Measurements from ENCODE around the gene DOCK1.

The DOCK1 gene

DNA sequence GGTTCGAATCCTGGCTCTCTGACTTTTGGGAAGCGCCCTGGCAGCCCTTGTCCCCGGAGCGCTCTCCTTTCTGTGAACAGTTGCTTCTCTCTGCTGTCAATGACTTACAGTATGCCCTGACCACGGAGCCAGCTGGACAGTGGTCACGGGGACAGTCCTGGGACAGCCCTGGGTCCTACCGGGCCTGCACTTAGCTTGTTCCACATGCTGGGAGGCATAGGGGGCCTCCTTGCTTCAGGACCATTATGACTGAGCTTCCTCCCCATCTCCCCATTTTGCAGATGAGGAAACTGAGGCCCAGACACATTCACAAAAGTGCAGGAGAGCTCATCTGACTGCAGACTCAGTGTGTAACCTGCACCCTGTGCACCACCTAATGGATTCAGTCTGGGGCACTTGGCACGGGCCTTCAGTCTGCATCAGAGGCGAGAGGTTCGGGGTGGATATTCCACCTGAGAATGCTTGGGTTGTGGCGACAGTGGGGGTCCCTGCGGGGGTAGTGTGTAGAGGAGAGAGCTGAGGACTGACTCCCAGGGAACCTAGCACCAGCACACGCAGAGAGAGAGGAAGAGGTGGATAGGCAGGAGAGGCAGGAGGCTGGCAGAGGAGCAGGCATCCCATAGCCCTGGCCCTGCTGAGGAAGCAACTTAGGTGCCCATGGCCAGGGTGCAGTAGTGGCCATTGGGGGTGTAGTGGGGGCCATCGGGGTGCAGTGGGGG lies 1.6 kb downstream of the DOCK1 start:
- no peak overlapping the region for H3K4me3 ChIP-seq (ENCODE audit: low read depth, low read length)

DNA sequence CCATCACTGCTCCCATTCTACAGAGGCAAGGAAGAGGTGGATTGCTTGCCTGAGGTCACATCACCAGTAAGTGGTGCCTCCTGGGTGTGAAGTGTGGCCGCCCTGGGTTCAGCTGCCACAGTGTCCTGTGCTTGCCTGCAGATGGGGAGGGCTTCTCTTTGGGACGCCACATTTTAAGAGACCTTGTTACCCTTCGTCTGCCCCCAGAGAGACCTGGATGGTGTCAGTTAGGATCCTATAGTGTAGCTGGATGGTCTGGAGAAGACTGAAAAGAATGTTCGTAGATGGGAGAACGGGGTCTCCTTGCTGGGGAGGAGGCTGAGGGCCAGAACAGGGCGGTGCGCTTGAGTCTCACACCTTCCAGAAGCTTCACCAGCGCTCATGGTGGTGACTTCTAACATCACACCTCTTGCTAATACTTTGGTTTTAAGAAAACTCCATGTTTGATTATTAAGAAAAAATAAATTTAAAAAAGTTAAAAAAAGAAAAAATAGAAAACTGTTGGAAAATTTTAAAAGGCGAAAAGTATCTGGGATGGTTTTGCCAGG lies 2.3 kb downstream of the DOCK1 start:
- no peak overlapping the region for H3K4me3 ChIP-seq (ENCODE audit: low read depth, low read length)
- TF ChIP-seq, protein P1, sequence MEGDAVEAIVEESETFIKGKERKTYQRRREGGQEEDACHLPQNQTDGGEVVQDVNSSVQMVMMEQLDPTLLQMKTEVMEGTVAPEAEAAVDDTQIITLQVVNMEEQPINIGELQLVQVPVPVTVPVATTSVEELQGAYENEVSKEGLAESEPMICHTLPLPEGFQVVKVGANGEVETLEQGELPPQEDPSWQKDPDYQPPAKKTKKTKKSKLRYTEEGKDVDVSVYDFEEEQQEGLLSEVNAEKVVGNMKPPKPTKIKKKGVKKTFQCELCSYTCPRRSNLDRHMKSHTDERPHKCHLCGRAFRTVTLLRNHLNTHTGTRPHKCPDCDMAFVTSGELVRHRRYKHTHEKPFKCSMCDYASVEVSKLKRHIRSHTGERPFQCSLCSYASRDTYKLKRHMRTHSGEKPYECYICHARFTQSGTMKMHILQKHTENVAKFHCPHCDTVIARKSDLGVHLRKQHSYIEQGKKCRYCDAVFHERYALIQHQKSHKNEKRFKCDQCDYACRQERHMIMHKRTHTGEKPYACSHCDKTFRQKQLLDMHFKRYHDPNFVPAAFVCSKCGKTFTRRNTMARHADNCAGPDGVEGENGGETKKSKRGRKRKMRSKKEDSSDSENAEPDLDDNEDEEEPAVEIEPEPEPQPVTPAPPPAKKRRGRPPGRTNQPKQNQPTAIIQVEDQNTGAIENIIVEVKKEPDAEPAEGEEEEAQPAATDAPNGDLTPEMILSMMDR (IDR thresholded peaks at IDR 0.05; ENCODE audit: low read depth, low read length): no peak
- TF ChIP-seq, protein P2, sequence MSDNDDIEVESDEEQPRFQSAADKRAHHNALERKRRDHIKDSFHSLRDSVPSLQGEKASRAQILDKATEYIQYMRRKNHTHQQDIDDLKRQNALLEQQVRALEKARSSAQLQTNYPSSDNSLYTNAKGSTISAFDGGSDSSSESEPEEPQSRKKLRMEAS (IDR thresholded peaks at IDR 0.05; ENCODE audit: low read depth, low read length): no peak
- TF ChIP-seq POLR2A (IDR thresholded peaks at IDR 0.05; ENCODE audit: extremely low read depth, insufficient read length) (no peak), MYC (IDR thresholded peaks at IDR 0.05; ENCODE audit: low read depth, low read length) (no peak)
- DNase-seq (ENCODE audit: low read depth): no peak

More for the DNA sequence above, 1.6 kb downstream of the DOCK1 start:
- TF ChIP-seq POLR2A (IDR thresholded peaks at IDR 0.05; ENCODE audit: extremely low read depth, insufficient read length) (no peak), MYC (IDR thresholded peaks at IDR 0.05; ENCODE audit: low read depth, low read length) (no peak)
- TF ChIP-seq, protein P2 (IDR thresholded peaks at IDR 0.05; ENCODE audit: low read depth, low read length): no peak
- TF ChIP-seq, protein P1 (IDR thresholded peaks at IDR 0.05; ENCODE audit: low read depth, low read length): no peak
- DNase-seq (ENCODE audit: low read depth): no peak

DNA sequence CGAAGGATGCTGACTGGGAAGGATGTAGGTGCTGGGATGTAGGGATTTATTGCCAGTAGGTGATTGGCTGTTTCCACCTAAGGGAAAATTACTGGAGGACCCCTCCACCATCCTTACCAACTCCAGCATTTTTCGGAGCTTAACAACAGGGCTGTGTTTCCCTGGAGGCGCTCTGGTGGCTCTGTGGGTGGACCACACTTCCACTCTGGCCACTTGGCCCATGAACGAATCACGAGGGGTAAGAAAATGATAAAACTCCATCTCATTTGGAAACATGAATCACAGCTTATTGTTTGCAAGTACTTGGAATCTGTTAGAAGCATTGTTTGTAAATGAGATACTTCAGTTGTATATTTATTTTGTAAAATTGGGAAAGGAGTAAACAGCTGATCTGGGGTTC lies 3.0 kb downstream of the DOCK1 start:
- H3K4me3 ChIP-seq (ENCODE audit: low read depth, low read length): no peak overlapping the region
- TF ChIP-seq POLR2A (IDR thresholded peaks at IDR 0.05; ENCODE audit: extremely low read depth, insufficient read length) (no peak), MYC (IDR thresholded peaks at IDR 0.05; ENCODE audit: low read depth, low read length) (no peak)
- TF ChIP-seq, protein P2 (IDR thresholded peaks at IDR 0.05; ENCODE audit: low read depth, low read length): no peak
- TF ChIP-seq, protein P1 (IDR thresholded peaks at IDR 0.05; ENCODE audit: low read depth, low read length): no peak
- DNase-seq (ENCODE audit: low read depth): no peak

GRCh38 chr10:126908729-126909128 lies 3.5 kb downstream of the DOCK1 start:
- TF ChIP-seq MYC (IDR thresholded peaks at IDR 0.05; ENCODE audit: low read depth, low read length) (no peak), POLR2A (IDR thresholded peaks at IDR 0.05; ENCODE audit: extremely low read depth, insufficient read length) (no peak)
- TF ChIP-seq, protein P2 (IDR thresholded peaks at IDR 0.05; ENCODE audit: low read depth, low read length): no peak
- TF ChIP-seq, protein P1 (IDR thresholded peaks at IDR 0.05; ENCODE audit: low read depth, low read length): no peak
- no peak overlapping the region for H3K4me3 ChIP-seq (ENCODE audit: low read depth, low read length)
- DNase-seq (ENCODE audit: low read depth): no peak

DNA sequence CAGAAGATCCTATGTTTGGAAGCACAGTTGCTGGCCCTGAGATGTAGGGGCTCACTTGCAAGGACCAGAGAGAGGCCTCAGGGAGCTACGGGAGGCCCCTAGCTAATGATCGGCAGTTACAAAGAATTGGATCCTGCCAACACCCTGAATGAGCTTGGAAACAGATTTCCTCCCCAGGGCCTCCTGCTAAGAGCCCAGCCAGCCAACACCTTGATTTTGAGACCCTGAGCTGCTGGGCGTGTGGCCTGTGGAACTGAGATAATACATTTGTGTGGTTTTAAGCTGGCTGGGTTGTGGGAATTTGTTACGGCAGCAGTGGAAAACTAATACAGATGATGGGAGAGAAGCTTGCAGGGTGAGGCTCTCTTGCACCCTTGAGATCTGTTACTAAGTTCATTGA lies 3.9 kb downstream of the DOCK1 start:
- TF ChIP-seq, protein P1 (IDR thresholded peaks at IDR 0.05; ENCODE audit: low read depth, low read length): no peak
- no peak for TF ChIP-seq POLR2A (IDR thresholded peaks at IDR 0.05; ENCODE audit: extremely low read depth, insufficient read length)
- TF ChIP-seq, protein P2 (IDR thresholded peaks at IDR 0.05; ENCODE audit: low read depth, low read length): no peak
- no peak for TF ChIP-seq MYC (IDR thresholded peaks at IDR 0.05; ENCODE audit: low read depth, low read length)
- no peak for DNase-seq (ENCODE audit: low read depth)
- no peak overlapping the region for H3K4me3 ChIP-seq (ENCODE audit: low read depth, low read length)

All from NB4 (cell line).